Neural cell (in vitro differentiated cells): ENCODE results near the gene ATP1A1.

Experiments
- EP300 ChIP-seq: fragments of 450-650 bp; conservative IDR thresholded peaks from 2 replicates; pipeline ENCODE4 v1.6.1; 2014; ENCODE audit warnings: antibody characterized with exemption, mild to moderate bottlenecking, moderate library complexity; ENCODE audit not compliant: poor library complexity, severe bottlenecking
- POLR2AphosphoS5 ChIP-seq: IDR thresholded peaks from 2 replicates; pipeline ENCODE4 v1.6.1; 2012
- RAD21 ChIP-seq: fragments of 450-650 bp; conservative IDR thresholded peaks from 2 replicates; pipeline ENCODE4 v1.6.1; 2014; ENCODE audit warnings: antibody characterized with exemption, mild to moderate bottlenecking, moderate library complexity
- TF ChIP-seq, protein P1 (sequence below): fragments of 450-650 bp; IDR thresholded peaks from 2 replicates; pipeline ENCODE4 v1.5.1; 2014; ENCODE audit warnings: antibody characterized with exemption, mild to moderate bottlenecking, moderate library complexity; ENCODE audit not compliant: poor library complexity, severe bottlenecking

- TF ChIP-seq RAD21: no peak
- TF ChIP-seq, protein P1, sequence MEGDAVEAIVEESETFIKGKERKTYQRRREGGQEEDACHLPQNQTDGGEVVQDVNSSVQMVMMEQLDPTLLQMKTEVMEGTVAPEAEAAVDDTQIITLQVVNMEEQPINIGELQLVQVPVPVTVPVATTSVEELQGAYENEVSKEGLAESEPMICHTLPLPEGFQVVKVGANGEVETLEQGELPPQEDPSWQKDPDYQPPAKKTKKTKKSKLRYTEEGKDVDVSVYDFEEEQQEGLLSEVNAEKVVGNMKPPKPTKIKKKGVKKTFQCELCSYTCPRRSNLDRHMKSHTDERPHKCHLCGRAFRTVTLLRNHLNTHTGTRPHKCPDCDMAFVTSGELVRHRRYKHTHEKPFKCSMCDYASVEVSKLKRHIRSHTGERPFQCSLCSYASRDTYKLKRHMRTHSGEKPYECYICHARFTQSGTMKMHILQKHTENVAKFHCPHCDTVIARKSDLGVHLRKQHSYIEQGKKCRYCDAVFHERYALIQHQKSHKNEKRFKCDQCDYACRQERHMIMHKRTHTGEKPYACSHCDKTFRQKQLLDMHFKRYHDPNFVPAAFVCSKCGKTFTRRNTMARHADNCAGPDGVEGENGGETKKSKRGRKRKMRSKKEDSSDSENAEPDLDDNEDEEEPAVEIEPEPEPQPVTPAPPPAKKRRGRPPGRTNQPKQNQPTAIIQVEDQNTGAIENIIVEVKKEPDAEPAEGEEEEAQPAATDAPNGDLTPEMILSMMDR: no peak
- no peak for TF ChIP-seq POLR2AphosphoS5
- TF ChIP-seq EP300: no peak
Observed at GRCh38 chr1:116382321-116382720, 9.3 kb downstream of the ATP1A1 start.
